ENCODE measurements around the gene DNAJB4. TPM values are rescaled to one million over a fixed set of nuclear protein-coding genes. Genes with fewer than 3 reads are reported as not detected.

Gene DNAJB4
- total RNA-seq, 1 experiment from 2014 or later, result 23.4 TPM

DNA sequence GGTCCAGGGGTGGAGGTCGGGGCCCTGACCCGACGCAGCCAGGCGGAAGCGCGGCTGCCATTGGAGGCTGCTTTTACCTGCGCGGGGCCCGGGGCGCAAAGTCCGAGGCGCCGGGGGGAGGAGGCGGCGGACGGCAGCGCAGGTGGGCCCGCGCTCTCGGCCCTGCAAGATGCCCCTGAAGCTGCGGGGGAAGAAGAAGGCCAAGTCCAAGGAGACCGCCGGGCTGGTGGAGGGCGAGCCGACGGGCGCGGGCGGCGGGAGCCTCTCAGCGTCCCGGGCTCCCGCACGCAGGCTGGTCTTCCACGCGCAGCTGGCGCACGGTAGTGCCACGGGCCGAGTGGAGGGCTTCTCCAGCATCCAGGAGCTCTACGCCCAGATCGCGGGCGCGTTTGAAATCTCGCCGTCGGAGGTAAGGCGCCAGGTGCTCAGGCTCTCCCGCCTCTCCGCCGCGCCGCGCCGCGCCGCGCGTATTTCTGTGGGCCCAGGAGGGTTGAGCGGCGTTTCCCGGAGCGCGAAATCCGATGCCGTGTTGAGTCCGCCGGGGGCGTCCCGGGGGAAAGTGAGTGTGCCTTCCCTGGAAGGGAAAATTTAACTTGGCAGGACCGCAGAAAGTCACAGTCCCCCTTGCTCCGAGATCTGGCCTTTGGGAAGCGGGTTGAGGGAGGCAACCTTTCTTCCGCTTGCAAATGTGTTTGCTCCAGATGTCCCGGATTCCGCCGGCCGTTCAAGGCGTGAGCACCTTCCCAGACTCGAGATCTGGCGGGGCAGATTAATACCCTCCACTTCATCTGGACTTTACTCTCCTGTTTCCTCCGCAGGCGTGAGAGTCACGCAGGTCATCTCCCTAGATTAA lies 41.4 kb downstream of the DNAJB4 start, which contains the start of gene GIPC2 (continued):
- TF ChIP-seq ZNF138 (CRISPR knock-in tag; conservative IDR thresholded peaks at IDR 0.05) (no peak), ARID4B (CRISPR knock-in tag; IDR thresholded peaks at IDR 0.05; ENCODE audit: borderline replicate concordance) (0 out of 2 replicates have a peak, but pooled peaks have one; percentile 60), SMAD4 (CRISPR knock-in tag; IDR thresholded peaks at IDR 0.05) (no peak), CREM (CRISPR knock-in tag; IDR thresholded peaks at IDR 0.05) (no peak), NFATC4 (CRISPR knock-in tag; IDR thresholded peaks at IDR 0.05) (no peak), ZNF512 (CRISPR knock-in tag; IDR thresholded peaks at IDR 0.05; ENCODE audit: borderline replicate concordance) (no peak), STAT6 (CRISPR knock-in tag; conservative IDR thresholded peaks at IDR 0.05; ENCODE audit: low read depth) (no peak), ZNF219 (CRISPR knock-in tag; IDR thresholded peaks at IDR 0.05; ENCODE audit: borderline replicate concordance) (no peak), NR2C2 (CRISPR knock-in tag; IDR thresholded peaks at IDR 0.05) (peak; percentile 53; the same call in 1 of the 2 replicates), ZNF263 (CRISPR knock-in tag; IDR thresholded peaks at IDR 0.05; ENCODE audit: low read depth) (0 out of 2 replicates have a peak, but pooled peaks have one; percentile 37), ZNF416 (CRISPR knock-in tag; IDR thresholded peaks at IDR 0.05) (no peak), ZNF423 (CRISPR knock-in tag; IDR thresholded peaks at IDR 0.05) (no peak), OVOL2 (CRISPR knock-in tag; IDR thresholded peaks at IDR 0.05; ENCODE audit: borderline replicate concordance) (no peak)
- TF ChIP-seq, protein P1, sequence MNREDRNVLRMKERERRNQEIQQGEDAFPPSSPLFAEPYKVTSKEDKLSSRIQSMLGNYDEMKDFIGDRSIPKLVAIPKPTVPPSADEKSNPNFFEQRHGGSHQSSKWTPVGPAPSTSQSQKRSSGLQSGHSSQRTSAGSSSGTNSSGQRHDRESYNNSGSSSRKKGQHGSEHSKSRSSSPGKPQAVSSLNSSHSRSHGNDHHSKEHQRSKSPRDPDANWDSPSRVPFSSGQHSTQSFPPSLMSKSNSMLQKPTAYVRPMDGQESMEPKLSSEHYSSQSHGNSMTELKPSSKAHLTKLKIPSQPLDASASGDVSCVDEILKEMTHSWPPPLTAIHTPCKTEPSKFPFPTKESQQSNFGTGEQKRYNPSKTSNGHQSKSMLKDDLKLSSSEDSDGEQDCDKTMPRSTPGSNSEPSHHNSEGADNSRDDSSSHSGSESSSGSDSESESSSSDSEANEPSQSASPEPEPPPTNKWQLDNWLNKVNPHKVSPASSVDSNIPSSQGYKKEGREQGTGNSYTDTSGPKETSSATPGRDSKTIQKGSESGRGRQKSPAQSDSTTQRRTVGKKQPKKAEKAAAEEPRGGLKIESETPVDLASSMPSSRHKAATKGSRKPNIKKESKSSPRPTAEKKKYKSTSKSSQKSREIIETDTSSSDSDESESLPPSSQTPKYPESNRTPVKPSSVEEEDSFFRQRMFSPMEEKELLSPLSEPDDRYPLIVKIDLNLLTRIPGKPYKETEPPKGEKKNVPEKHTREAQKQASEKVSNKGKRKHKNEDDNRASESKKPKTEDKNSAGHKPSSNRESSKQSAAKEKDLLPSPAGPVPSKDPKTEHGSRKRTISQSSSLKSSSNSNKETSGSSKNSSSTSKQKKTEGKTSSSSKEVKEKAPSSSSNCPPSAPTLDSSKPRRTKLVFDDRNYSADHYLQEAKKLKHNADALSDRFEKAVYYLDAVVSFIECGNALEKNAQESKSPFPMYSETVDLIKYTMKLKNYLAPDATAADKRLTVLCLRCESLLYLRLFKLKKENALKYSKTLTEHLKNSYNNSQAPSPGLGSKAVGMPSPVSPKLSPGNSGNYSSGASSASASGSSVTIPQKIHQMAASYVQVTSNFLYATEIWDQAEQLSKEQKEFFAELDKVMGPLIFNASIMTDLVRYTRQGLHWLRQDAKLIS (CRISPR knock-in tag; IDR thresholded peaks at IDR 0.05; ENCODE audit: borderline replicate concordance), result peak; percentile 47; the same call in 1 of the 2 replicates
- TF ChIP-seq, protein P2, sequence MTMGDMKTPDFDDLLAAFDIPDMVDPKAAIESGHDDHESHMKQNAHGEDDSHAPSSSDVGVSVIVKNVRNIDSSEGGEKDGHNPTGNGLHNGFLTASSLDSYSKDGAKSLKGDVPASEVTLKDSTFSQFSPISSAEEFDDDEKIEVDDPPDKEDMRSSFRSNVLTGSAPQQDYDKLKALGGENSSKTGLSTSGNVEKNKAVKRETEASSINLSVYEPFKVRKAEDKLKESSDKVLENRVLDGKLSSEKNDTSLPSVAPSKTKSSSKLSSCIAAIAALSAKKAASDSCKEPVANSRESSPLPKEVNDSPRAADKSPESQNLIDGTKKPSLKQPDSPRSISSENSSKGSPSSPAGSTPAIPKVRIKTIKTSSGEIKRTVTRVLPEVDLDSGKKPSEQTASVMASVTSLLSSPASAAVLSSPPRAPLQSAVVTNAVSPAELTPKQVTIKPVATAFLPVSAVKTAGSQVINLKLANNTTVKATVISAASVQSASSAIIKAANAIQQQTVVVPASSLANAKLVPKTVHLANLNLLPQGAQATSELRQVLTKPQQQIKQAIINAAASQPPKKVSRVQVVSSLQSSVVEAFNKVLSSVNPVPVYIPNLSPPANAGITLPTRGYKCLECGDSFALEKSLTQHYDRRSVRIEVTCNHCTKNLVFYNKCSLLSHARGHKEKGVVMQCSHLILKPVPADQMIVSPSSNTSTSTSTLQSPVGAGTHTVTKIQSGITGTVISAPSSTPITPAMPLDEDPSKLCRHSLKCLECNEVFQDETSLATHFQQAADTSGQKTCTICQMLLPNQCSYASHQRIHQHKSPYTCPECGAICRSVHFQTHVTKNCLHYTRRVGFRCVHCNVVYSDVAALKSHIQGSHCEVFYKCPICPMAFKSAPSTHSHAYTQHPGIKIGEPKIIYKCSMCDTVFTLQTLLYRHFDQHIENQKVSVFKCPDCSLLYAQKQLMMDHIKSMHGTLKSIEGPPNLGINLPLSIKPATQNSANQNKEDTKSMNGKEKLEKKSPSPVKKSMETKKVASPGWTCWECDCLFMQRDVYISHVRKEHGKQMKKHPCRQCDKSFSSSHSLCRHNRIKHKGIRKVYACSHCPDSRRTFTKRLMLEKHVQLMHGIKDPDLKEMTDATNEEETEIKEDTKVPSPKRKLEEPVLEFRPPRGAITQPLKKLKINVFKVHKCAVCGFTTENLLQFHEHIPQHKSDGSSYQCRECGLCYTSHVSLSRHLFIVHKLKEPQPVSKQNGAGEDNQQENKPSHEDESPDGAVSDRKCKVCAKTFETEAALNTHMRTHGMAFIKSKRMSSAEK (CRISPR knock-in tag; IDR thresholded peaks at IDR 0.05; ENCODE audit: borderline replicate concordance), result no peak
- TF ChIP-seq, protein P3, sequence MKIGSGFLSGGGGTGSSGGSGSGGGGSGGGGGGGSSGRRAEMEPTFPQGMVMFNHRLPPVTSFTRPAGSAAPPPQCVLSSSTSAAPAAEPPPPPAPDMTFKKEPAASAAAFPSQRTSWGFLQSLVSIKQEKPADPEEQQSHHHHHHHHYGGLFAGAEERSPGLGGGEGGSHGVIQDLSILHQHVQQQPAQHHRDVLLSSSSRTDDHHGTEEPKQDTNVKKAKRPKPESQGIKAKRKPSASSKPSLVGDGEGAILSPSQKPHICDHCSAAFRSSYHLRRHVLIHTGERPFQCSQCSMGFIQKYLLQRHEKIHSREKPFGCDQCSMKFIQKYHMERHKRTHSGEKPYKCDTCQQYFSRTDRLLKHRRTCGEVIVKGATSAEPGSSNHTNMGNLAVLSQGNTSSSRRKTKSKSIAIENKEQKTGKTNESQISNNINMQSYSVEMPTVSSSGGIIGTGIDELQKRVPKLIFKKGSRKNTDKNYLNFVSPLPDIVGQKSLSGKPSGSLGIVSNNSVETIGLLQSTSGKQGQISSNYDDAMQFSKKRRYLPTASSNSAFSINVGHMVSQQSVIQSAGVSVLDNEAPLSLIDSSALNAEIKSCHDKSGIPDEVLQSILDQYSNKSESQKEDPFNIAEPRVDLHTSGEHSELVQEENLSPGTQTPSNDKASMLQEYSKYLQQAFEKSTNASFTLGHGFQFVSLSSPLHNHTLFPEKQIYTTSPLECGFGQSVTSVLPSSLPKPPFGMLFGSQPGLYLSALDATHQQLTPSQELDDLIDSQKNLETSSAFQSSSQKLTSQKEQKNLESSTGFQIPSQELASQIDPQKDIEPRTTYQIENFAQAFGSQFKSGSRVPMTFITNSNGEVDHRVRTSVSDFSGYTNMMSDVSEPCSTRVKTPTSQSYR (CRISPR knock-in tag; IDR thresholded peaks at IDR 0.05), result no peak
